ENCODE data around the gene LIF. TPM values are rescaled to one million over a fixed set of nuclear protein-coding genes. Genes with fewer than 3 reads are reported as not detected.

The LIF gene
- total and polyA plus RNA-seq, 2 experiments from 2014 or later = 1.4 to 1.9 TPM

DNA sequence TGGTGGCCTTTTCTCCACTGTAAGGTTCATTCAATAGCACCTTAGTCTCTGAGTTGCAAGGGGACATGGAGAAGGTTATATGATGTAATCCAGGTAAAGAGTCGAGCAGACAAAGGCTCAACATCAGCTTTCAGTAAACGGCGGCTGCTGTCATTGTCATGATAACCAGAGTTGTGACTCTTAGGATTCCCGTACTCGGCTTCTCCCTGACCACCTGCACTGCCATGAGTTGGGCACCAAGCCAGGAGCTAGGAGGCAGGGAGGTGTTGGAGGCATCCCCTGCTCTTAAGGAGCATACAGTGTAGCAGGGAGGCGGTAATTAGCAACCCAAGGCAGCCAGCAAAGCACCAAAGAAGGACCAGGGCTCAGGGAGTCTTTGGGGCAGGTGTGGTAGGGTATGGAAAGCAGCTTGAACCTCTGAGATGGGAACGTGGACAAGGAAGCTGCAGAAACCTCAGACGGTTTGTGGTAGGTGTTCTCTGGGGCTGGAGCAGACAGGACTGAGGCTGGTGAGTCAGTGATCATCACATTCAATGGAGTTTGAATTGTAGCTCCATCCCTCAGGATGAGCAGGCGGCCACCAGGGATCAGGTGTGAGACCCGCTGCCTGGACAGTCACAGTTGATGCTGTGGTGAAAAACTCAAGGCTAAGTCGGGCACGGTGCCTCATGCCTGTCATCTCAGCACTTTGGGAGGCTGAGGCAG lies 31.7 kb downstream of the LIF start:
- Histone ChIP-seq H3K27me3 (replicated peaks; ENCODE audit: insufficient read depth) (no peaks in the 10 kb centered on the region), H3K9me2 (ENCODE audit: insufficient read depth) (no peaks in the 10 kb centered on the region), H3F3A (ENCODE audit: insufficient read depth) (peaks cover 3% of the 10 kb centered on the region; the same call in 1 of the 2 replicates), H3K79me2 (ENCODE audit: insufficient read depth) (no peaks in the 10 kb centered on the region), H4K20me1 (ENCODE audit: insufficient read depth) (no peaks in the 10 kb centered on the region), H3K9ac (no peak overlapping the region), H3K4me1 (ENCODE audit: insufficient read depth) (peaks cover 26% of the 10 kb centered on the region), H3K9me3 (ENCODE audit: low read depth) (no peaks in the 10 kb centered on the region), H3K27ac (no peak overlapping the region), H2AFZ (no peak overlapping the region), H3K4me3 (no peak overlapping the region), H3K4me2 (ENCODE audit: unreplicated experiment) (no peak overlapping the region), H3K36me3 (ENCODE audit: low read depth) (no peaks in the 10 kb centered on the region)
- in situ Hi-C loops (cut with MboI) = no loop called here
- TF ChIP-seq EZH2phosphoT487 (IDR thresholded peaks at IDR 0.05; ENCODE audit: insufficient read depth, low read depth) = no peak
- no peak for TF ChIP-seq EZH2 (IDR thresholded peaks at IDR 0.05; ENCODE audit: insufficient read depth, poor library complexity, severe bottlenecking)
- WGBS, 2 experiments (ENCODE audit: low coverage in 1 of 2, low lambda C conversion rate in 2 of 2, missing lambda C conversion rate in 2 of 2) = 83 to 87% methylated on average over 12 of the region's 12 CpGs
- DNase-seq = no peak

DNA sequence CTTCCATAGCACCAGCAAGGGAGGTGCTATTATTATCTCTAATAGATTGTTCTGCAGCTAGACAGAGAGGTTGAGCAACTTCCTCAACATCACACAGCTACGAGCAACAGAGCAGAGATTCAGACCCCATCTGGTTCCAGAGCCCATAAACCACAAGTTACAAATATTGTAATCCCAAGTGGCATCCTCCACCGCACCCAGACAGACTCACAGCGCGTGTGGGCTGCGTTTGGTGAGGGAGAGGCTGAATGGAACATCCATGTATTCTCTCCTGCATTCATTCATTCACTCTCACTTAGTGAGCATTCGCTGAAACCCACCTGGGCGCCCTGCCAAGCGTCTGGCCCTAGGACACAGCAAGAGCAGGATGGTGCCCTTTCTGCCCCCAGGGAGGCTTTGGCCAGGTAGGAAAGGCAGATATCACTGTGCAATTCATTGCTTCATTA lies 33.5 kb downstream of the LIF start:
- Histone ChIP-seq H3K9ac (peak overlapping the region; percentile 64), H3K4me3 (no peak overlapping the region), H4K20me1 (ENCODE audit: insufficient read depth) (no peaks in the 10 kb centered on the region), H2AFZ (no peak overlapping the region), H3K79me2 (ENCODE audit: insufficient read depth) (no peaks in the 10 kb centered on the region), H3F3A (ENCODE audit: insufficient read depth) (peaks cover 10% of the 10 kb centered on the region; the same call in 1 of the 2 replicates), H3K27me3 (replicated peaks; ENCODE audit: insufficient read depth) (no peaks in the 10 kb centered on the region), H3K27ac (peak overlapping the region; percentile 76), H3K9me3 (ENCODE audit: low read depth) (no peaks in the 10 kb centered on the region), H3K9me2 (ENCODE audit: insufficient read depth) (no peaks in the 10 kb centered on the region), H3K4me2 (ENCODE audit: unreplicated experiment) (peak overlapping the region; percentile 32), H3K4me1 (ENCODE audit: insufficient read depth) (peaks cover 37% of the 10 kb centered on the region), H3K36me3 (ENCODE audit: low read depth) (no peaks in the 10 kb centered on the region)
- no peak for TF ChIP-seq EZH2 (IDR thresholded peaks at IDR 0.05; ENCODE audit: insufficient read depth, poor library complexity, severe bottlenecking)
- no peak for TF ChIP-seq EZH2phosphoT487 (IDR thresholded peaks at IDR 0.05; ENCODE audit: insufficient read depth, low read depth)
- DNase-seq = peak; percentile 91
- 11 to 13% methylated on average over 8 of the region's 8 CpGs for WGBS, 2 experiments (ENCODE audit: low coverage in 1 of 2, low lambda C conversion rate in 2 of 2, missing lambda C conversion rate in 2 of 2)
- in situ Hi-C loops (cut with MboI) = no loop called here

DNA sequence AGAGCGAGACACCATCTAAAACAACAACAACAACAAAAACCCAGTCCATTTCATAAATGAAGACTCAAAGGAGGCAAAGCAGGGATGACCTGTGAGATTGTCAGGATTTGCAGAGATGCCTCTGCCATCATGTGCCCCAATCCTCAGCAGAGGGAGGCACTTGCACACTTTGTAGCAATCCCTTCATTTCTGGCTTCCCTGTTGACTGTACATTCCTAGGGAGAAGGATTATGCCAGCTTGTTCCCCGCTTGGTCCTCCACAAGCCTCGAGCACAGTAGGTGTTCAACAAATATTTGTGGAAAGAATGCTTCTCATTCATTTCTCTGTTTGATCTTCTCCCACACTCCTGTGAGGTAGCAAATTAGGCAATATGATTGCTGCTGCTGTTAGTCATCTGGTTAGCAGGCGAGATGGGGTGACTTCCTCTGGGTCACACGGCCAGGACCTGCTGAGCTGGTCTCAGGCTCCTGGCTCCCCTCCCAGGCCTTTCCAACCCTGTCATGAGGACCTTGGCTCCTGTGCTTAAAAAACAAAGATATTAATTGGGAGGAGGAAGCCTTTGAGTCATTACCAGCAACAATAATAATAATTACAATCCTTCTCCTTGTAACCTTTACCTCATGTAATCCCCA lies 34.1 kb downstream of the LIF start:
- Histone ChIP-seq H3K4me2 (ENCODE audit: unreplicated experiment) (peak overlapping the region; percentile 10), H2AFZ (no peak overlapping the region), H3K4me3 (no peak overlapping the region), H3K4me1 (ENCODE audit: insufficient read depth) (peaks cover 35% of the 10 kb centered on the region), H3K79me2 (ENCODE audit: insufficient read depth) (no peaks in the 10 kb centered on the region), H3K27ac (peak overlapping the region; percentile 76), H4K20me1 (ENCODE audit: insufficient read depth) (no peaks in the 10 kb centered on the region), H3K36me3 (ENCODE audit: low read depth) (no peaks in the 10 kb centered on the region), H3F3A (ENCODE audit: insufficient read depth) (peaks cover 15% of the 10 kb centered on the region), H3K9ac (peak overlapping the region; percentile 64), H3K9me2 (ENCODE audit: insufficient read depth) (no peaks in the 10 kb centered on the region), H3K9me3 (ENCODE audit: low read depth) (no peaks in the 10 kb centered on the region), H3K27me3 (replicated peaks; ENCODE audit: insufficient read depth) (no peaks in the 10 kb centered on the region)
- DNase-seq = peak; percentile 97
- in situ Hi-C loops (cut with MboI) = no loop called here
- TF ChIP-seq EZH2phosphoT487 (IDR thresholded peaks at IDR 0.05; ENCODE audit: insufficient read depth, low read depth) (0 out of 2 replicates have a peak, but pooled peaks have one; percentile 23), EZH2 (IDR thresholded peaks at IDR 0.05; ENCODE audit: insufficient read depth, poor library complexity, severe bottlenecking) (no peak)
- 20 to 21% methylated on average over 5 of the region's 5 CpGs for WGBS, 2 experiments (ENCODE audit: low coverage in 1 of 2, low lambda C conversion rate in 2 of 2, missing lambda C conversion rate in 2 of 2)

DNA sequence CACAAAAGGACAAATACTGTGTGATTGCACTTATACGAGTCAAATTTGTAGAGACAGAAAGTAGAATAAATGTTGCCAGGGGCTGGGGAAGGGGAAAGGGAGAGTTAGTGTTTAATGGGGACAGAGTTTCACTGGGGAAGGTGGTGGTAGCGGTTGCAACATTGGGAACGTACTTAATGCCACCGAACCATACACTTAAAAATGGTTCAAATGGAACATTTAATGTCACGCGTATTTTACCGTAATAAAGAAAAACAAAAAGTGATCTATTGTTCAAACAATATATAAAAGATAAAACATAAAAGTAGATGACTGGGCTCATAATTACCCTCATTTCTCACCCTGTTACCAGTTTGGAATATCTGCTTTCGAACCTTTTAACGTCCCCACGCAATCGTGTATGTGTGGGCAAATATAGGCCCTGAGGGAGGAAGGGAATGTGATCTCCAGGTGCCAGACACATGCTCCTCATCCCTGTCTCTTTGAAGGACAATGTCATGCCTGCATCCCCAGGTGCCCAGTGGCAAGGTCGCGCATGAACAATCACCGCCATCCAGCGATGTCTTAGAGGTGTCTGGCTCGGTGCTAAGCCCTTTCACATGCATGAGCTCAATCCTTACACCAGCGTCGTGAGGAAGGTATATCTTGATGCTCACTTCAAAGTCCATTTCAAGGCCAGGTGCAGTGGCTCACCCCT lies 35.3 kb downstream of the LIF start:
- Histone ChIP-seq H3K9me3 (ENCODE audit: low read depth) (no peaks in the 10 kb centered on the region), H2AFZ (no peak overlapping the region), H3K9ac (no peak overlapping the region), H3K4me3 (no peak overlapping the region), H3K9me2 (ENCODE audit: insufficient read depth) (no peaks in the 10 kb centered on the region), H3K36me3 (ENCODE audit: low read depth) (no peaks in the 10 kb centered on the region), H3K27ac (no peak overlapping the region), H3F3A (ENCODE audit: insufficient read depth) (peaks cover 24% of the 10 kb centered on the region), H3K27me3 (replicated peaks; ENCODE audit: insufficient read depth) (no peaks in the 10 kb centered on the region), H3K79me2 (ENCODE audit: insufficient read depth) (no peaks in the 10 kb centered on the region), H4K20me1 (ENCODE audit: insufficient read depth) (no peaks in the 10 kb centered on the region), H3K4me2 (ENCODE audit: unreplicated experiment) (no peak overlapping the region), H3K4me1 (ENCODE audit: insufficient read depth) (peaks cover 45% of the 10 kb centered on the region)
- WGBS, 2 experiments (ENCODE audit: low coverage in 1 of 2, low lambda C conversion rate in 2 of 2, missing lambda C conversion rate in 2 of 2) = 95 to 97% methylated on average over 18 of the region's 18 CpGs
- no peak for DNase-seq
- no peak for TF ChIP-seq EZH2 (IDR thresholded peaks at IDR 0.05; ENCODE audit: insufficient read depth, poor library complexity, severe bottlenecking)
- no peak for TF ChIP-seq EZH2phosphoT487 (IDR thresholded peaks at IDR 0.05; ENCODE audit: insufficient read depth, low read depth)
- in situ Hi-C loops (cut with MboI) = no loop called here

All from GM23248 (cell line).